ENCODE results near the gene PCSK5. TPM values are rescaled to one million over a fixed set of nuclear protein-coding genes. Genes with fewer than 3 reads are reported as not detected.

Gene PCSK5
- total RNA-seq, 4 donors from 2014 or later, result 37.7 to 53.4 (median 43.1) TPM

DNA sequence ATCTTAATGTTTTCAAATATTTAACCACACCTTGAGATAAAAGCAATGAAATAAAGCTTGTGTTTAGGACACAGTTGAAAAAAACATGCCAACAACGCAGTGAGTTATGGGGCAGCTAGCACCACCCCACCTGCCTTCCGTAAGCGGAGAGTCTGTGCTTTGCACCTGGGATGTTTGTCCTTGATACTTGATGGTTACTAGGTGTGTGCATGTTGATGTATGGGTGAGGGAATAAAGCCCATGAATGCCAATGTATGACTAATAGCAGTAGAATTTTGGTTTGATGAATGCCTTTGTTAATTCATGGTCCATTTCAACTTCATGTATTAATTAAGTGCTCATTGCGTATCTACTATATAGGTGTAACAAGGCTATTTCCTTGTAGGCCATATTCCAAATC, 74.0 kb downstream of the PCSK5 start:
- ATAC-seq (ENCODE audit: low FRiP score), result peak; percentile 71
- TF ChIP-seq, protein P1, sequence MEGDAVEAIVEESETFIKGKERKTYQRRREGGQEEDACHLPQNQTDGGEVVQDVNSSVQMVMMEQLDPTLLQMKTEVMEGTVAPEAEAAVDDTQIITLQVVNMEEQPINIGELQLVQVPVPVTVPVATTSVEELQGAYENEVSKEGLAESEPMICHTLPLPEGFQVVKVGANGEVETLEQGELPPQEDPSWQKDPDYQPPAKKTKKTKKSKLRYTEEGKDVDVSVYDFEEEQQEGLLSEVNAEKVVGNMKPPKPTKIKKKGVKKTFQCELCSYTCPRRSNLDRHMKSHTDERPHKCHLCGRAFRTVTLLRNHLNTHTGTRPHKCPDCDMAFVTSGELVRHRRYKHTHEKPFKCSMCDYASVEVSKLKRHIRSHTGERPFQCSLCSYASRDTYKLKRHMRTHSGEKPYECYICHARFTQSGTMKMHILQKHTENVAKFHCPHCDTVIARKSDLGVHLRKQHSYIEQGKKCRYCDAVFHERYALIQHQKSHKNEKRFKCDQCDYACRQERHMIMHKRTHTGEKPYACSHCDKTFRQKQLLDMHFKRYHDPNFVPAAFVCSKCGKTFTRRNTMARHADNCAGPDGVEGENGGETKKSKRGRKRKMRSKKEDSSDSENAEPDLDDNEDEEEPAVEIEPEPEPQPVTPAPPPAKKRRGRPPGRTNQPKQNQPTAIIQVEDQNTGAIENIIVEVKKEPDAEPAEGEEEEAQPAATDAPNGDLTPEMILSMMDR (IDR thresholded peaks at IDR 0.05), result no peak
- no peak for DNase-seq (ENCODE audit: low spot score)

DNA sequence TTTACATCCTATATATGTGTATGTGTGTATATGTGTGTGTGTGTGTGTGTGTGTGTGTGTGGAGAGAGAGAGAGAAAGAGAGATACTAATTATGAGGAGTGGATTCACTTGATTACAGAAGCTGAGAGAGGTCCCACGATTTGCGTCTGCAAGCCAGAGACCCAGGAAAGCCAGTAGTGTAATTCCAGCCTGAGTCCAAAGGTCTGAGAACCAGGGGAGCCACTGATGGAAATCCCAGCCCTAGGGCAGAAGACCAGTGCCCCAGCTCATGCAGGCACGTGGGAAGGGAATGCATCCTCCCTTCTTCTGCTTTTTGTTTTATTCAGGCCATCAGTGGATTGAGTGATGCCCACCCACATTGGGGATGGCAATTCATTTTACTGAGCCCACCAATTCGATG, 74.8 kb downstream of the PCSK5 start:
- DNase-seq (ENCODE audit: low spot score) (no peak), ATAC-seq (ENCODE audit: low FRiP score) (no peak)
- TF ChIP-seq, protein P1 (IDR thresholded peaks at IDR 0.05), result no peak

GRCh38 chr9:75967556-75967955, 77.1 kb downstream of the PCSK5 start:
- DNase-seq (ENCODE audit: low spot score) (no peak), ATAC-seq (ENCODE audit: low FRiP score) (no peak)
- TF ChIP-seq, protein P1 (IDR thresholded peaks at IDR 0.05), result no peak

- TF ChIP-seq, protein P1 (IDR thresholded peaks at IDR 0.05), result no peak
- no peak for DNase-seq (ENCODE audit: low spot score)
- no peak for ATAC-seq (ENCODE audit: low FRiP score)
These were observed 83.7 kb downstream of the PCSK5 start for GRCh38 chr9:75974016-75974766.

DNA sequence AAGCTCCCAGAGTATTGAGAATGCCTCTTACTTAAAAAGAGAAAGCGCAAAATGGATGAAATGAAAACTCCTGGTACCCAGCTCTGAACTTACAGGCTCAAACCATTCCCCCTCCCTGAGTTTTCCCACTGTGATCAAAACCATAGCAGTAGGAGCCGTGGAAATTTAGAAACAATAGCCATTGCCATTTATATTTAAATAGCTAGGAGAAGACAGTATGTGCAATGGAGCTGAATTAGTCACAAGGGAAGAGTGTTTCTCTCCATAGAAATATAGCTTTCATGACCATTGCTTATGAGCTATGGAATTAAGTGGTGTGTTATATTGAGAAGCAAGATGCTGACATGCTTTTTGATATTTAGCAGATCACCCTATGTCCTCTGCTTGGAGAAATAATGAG, 84.6 kb downstream of the PCSK5 start:
- DNase-seq (ENCODE audit: low spot score) (no peak), ATAC-seq (ENCODE audit: low FRiP score) (no peak)
- TF ChIP-seq, protein P1 (IDR thresholded peaks at IDR 0.05), result no peak

DNA sequence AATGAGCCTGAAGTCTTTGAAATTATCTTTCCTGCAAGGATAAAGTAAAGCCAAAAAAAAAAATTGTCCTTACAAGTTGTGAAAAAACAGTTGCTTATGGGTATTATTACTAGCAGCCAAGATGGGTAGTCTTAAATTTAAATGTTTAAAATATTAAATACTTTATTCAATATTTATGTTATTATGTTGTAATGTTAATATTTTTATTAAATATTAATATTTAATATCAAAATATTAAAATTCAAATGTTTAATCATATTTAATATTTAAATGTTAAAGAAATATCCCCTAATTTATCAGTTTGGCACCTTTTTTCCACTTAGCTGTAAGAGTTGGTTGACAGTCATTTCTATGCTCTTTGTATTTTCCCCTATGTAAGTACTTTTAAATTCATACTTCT, 86.1 kb downstream of the PCSK5 start:
- no peak for ATAC-seq (ENCODE audit: low FRiP score)
- no peak for DNase-seq (ENCODE audit: low spot score)
- TF ChIP-seq, protein P1 (IDR thresholded peaks at IDR 0.05), result no peak

DNA sequence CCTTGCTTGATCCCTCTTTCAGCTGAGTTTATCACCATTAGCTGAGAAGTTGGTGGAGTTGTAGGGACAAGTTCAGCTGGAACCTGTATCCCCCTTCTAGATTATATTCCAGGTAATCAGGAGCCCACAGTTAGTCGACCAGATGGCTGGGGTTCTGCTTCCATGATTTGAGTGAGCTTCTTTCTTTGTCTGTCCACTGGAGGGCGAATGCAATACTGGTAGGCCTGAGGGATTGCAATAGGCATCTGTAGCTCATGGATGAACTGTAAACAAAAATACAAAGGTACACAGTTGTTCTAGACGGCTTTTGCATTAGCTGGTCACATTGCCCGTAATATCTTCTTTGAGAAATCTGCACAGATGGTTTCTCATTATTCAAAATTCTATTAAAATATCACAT, 88.9 kb downstream of the PCSK5 start:
- DNase-seq (ENCODE audit: low spot score) (no peak), ATAC-seq (ENCODE audit: low FRiP score) (no peak)
- TF ChIP-seq, protein P1 (IDR thresholded peaks at IDR 0.05), result no peak

Measured in omental fat pad (tissue), 4 donors.